DMS53 (cell line): ENCODE data around the gene ASPSCR1.
A peak's percentile ranks its signal among the peaks of the same experiment; 100 is the strongest.

Source experiments
- DNase-seq: peaks from one replicate; lab custom pipeline; 2025; lab: John Stamatoyannopoulos, UW

The ASPSCR1 gene, protein sequence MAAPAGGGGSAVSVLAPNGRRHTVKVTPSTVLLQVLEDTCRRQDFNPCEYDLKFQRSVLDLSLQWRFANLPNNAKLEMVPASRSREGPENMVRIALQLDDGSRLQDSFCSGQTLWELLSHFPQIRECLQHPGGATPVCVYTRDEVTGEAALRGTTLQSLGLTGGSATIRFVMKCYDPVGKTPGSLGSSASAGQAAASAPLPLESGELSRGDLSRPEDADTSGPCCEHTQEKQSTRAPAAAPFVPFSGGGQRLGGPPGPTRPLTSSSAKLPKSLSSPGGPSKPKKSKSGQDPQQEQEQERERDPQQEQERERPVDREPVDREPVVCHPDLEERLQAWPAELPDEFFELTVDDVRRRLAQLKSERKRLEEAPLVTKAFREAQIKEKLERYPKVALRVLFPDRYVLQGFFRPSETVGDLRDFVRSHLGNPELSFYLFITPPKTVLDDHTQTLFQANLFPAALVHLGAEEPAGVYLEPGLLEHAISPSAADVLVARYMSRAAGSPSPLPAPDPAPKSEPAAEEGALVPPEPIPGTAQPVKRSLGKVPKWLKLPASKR

GRCh38 chr17:81977211-81977808, at the start of gene ASPSCR1:
TSS of gene ASPSCR1 (plus strand) at chr17:81977629. CDS start at chr17:81977647, 18 bp downstream.
- peak; percentile 98 for DNase-seq

DNA sequence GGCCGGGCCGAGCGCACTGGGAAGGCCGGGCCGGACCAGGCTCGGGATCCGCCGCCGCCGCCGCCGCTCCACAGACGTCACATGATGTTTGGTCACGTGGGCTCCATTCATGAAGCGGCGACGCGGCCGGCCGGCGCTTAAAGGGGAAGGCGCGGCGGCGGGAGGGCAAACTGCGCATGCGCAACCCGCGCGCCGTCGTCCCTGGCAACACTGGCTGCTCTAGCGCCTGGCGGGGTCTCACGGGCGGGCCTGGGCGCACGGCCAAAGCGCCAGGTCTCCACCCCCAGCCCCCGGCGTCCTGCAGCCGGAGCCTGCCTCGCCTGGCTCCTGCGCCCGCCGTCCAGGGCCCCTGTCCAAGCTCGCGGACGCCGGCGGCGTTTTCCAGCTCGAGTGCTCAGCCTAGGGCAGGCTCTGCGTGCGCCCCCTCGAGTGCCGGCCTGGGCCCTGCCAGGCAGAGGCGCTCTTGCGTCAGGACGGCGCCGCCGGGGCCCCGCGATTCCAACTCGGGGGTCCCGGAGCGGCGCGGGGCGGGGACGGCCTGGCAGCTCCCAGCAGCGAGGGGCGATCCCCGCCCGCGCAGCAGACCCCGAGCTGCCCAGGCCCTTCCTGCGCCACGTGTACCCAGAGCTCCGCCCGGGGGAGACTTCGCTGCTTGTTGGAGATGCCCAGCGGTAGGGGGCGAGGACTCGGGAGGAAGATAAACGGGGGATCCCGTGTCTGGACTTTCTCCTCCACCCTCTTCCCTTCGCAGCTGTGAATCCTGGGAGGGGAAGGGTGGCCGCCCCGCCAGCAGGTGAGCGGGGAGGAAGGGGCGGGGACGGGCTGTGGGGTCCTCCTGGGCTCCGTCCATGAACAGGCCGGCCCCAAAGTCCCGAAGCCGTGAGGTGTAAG, 49.5 kb upstream of the ASPSCR1 start, which contains the start of gene MAFG:
MAFG (minus strand) TSS at position 83 of the 891 bp plus-strand sequence. CDS start 4,550 bp downstream, outside the sequence.
- peak; percentile 97 for DNase-seq

- DNase-seq: peak; percentile 70
Measured at GRCh38 chr17:81928544-81929252, 48.7 kb upstream of the ASPSCR1 start.

DNA sequence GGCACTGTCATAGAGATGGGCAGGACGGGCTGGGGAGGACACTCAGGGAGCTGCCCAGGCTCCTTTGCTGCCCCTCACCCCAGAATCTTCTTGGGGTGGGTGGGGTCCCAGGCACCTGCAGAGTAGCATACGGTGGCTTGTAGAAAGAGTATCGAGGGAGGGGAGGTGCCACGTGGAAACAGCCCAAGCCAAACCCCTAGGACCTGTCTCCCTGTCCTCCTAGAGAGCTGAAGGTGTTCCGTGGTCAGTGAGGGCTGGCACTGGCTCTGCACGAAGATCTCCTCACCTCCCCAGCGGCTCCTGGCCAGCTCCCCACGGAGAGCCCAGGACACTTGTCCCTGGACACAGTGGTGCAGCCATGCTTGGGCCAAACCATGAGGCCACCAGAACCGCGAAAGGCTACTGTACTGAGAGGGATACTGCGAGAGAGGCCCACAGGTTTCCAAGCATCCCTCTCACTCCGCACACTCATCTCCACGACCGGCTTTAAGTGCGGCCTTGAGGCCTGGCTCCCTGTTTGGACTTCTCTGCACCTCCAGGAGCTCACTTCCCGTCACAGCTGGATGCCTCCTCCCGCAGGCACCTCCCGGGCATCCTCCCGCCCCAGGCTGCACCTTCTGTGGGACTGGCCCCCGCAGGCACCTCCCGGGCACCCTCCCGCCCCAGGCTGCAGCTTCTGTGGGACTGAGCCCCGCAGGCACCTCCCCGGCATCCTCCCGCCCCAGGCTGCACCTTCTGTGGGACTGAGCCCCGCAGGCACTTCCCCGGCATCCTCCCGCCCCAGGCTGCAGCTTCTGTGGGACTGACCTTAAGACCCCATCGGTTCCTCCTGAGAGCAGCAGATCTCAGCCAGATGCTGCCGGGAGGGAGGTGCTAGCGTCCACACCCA, 47.9 kb upstream of the ASPSCR1 start:
- no peak for DNase-seq

GRCh38 chr17:81930142-81931125, 47.0 kb upstream of the ASPSCR1 start:
- DNase-seq: no peak

DNA sequence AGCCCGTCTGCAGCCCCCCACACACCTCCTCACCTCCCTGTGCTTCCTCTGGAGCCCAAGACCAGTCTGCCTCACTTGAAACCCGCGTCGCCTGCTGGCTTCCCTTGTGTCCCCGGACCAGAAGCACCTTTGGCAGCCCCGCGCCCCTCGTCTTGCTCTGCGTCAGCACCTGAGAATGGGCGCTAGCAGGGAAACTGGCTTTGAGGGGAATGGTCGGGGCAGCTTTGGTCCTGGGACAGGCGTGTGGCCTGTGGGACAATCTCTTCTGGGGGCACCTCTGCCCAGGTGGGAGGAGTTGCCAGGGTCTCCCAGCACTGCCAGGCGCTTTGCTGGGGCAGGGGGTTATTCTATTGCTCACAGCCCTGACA, 46.3 kb upstream of the ASPSCR1 start:
- DNase-seq: no peak

DNA sequence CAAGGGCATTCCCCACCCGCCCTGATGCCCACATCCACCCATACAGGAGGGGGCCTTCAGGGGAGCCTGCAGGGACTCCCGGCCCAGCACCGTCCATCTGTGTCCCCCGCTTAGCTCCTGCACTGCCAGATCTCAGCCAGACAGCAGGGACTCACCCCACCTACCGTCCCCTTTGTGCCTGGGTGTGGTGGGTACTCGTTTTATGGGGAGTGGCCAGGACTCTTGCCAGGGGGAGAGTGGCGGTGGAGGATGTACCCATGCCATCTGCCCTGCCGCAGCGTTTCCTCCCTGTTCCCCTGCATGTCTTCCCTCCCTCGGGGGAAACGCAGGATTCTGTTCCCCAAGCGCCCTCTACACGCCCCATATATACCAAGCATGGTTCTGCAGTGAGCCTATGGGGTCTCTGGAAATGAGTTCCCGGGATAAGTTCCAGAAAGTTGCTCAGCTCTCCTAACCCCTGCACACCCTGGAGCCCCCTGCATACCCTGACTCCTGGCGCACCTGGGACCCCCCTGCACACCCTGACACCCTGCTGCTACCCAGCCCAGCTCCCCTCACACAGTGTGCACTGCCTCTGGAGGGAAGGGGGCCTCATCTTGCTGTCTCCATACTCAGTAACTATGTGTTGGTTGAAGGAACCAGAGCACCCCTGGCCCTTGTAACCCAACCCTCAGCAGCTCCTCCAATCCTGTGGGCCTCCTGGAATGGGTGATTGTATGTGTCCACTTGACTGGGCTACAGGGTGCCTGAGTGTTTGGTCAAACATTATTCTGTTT, 45.7 kb upstream of the ASPSCR1 start:
- DNase-seq: no peak

DNA sequence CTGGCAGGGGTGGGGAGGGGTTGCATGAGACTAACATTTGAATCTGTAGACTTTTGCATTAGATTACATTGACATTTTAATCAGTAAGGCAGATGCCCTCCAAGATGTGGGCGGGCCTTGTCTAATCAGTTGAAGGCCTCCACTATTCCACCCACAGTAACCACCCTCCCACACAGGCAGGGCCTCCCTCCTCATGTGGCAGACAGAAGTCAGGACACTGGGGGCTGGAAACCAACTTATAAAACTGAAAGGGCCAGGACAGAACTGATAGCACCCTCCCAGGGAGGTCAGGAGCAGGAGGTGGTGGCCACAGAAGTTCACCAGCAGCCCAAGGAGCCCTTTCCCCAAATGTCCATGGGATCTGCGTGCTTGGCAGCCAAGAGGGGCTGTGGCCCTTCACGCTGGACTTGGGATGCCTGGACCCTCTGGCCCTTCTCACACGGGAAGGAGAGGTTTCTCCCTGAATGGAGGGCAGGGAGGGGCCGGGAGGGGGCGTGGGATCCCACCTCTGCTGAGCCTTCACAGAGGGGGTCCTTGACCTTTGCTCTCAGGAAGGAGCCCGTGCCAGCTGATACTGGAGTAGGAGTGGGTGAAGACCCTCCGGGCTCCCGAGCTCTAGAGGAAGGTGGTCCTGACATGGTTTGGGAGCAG, 45.0 kb upstream of the ASPSCR1 start:
- DNase-seq: peak; percentile 49

GRCh38 chr17:81933178-81933699, 44.2 kb upstream of the ASPSCR1 start:
- DNase-seq: no peak

DNA sequence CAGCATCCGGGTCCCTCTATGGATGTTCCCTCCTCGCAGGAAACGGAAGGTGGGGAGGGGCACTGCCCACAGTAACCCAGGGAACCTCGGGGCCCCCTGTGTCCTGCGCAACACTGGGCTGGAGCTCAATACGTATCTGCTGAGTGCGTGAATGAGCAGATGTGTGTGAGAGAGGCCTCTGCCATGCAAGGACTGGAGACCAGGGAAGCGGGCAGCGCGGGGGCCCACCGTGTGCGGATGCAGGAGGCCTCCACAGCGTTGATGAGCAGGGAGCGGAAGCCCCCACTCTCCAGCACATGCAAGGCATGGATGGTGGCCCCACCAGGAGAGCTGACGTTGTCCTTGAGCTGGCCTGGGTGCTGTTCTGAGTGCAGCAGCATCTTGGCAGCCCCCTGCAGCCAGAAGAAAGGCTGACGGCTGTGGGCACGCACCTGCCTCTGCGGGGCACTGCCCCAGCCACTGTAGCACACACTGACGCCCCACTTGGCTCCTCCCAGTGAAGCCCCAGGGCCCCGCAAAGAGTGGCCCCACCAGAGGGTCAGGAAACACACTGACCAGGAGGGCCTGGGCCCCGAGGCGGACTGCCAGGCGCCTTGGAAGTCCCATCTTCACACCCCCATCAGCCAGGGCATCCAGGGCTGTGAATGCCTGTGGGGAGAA, 43.2 kb upstream of the ASPSCR1 start:
- no peak for DNase-seq

- no peak for DNase-seq
Measured at GRCh38 chr17:81934850-81935708, 42.4 kb upstream of the ASPSCR1 start.

- no peak for DNase-seq
Measured at GRCh38 chr17:81935709-81936084, 41.7 kb upstream of the ASPSCR1 start.

DNA sequence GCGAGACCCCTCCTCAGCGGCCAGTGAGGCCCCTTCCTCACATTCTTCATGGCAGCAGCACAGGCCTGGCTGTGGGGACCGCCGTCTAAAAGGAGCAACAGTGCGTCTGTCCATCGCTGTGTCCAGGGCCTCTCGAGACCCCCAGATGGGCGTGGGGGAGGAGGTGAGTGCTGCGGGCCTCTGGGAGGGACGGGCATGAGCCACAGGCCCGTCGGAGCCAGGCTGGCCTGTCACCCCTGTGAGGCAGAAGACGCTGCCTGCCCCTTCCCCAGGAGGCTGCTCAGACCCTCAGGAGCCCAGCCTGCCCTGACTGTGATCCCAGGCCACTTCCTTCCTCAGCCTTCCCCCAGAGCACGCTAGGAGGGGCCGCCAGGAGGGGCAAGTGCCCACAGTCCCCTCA, 38.2 kb upstream of the ASPSCR1 start:
- no peak for DNase-seq

GRCh38 chr17:81939881-81940385, 37.5 kb upstream of the ASPSCR1 start:
- no peak for DNase-seq

- DNase-seq: no peak
Measured at GRCh38 chr17:81940538-81941483, 36.6 kb upstream of the ASPSCR1 start.
